Right renal pelvis (tissue), 4 donors: ENCODE measurements around the gene ABHD8. TPM values are rescaled to one million over a fixed set of nuclear protein-coding genes. Genes with fewer than 3 reads are reported as not detected.
A peak's percentile ranks its signal among the peaks of the same experiment; 100 is the strongest.
"Not testable (repeated sequence)": the region's sequence is repeated elsewhere in the genome, so short reads cannot be mapped to it uniquely, and the experiment has no call there.

Source experiments
- DNase-seq, 4 donors: peaks; one replicate each; pipeline ENCODE4 v3.0.0-alpha.2; 2013; ENCODE audit warnings: low read depth in 4 of 4, low spot score in 3 of 4, missing footprints in 1 of 4
- polyA plus RNA-seq, 4 donors: library from polyadenylated mRNA; unstranded; fragments of 120-200 nt; gene quantifications; one replicate each; pipeline ENCODE4 v1.2.1, GENCODE V29; 2013; ENCODE audit not compliant: insufficient read length in 4 of 4

The ABHD8 gene
- polyA plus RNA-seq, 4 donors, result 7.6 to 14.2 (median 8.3) TPM

GRCh38 chr19:17300992-17301619 lies 2.1 kb downstream of the ABHD8 start:
- DNase-seq, result no peak

GRCh38 chr19:17296976-17297375 lies 6.2 kb downstream of the ABHD8 start:
- no peak for DNase-seq

- DNase-seq, result no peak
Observed at GRCh38 chr19:17296273-17296672, 7.0 kb downstream of the ABHD8 start.

GRCh38 chr19:17295551-17295950 lies 7.7 kb downstream of the ABHD8 start:
- not testable (repeated sequence) for DNase-seq

DNA sequence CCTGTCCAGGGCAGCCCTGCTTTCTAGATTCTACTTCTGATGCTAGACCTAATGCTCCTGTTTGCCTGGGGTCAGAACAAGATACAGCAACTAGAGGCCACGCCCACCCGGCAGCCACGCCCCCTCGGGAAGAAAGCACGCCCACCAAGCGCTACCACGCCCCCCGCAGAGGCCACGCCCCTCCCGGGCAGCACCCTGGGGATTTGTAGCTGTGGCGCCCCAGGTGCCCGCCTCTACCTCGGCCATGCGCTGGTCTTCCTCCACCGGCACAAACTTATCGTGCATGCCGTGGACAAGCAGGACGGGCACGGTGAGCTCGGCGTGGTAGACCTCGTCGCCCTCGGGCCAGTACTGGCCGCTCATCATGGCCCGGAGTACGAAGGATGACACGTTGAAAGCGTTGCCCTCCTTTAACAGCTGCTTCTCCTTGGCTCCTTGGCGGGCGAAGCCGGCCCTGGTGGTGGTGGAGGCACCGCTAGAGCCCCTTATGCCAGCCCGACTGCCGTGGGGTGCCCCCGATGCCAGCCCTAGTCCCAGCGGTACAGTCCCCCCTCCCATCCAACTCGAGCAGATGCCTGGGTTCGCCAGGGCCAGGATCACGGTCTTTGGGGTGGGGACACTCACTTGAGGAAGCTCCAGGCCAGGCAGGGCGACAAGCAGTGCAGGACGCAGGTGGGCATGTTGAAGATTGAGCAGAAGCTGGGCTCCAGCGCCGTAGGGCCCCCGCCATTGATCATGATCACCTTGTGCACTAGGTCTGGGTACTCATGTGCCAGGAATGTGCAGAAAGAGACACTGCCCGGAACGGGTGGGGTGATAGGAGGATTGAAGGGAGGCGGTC lies 9.0 kb downstream of the ABHD8 start:
- no peak for DNase-seq

DNA sequence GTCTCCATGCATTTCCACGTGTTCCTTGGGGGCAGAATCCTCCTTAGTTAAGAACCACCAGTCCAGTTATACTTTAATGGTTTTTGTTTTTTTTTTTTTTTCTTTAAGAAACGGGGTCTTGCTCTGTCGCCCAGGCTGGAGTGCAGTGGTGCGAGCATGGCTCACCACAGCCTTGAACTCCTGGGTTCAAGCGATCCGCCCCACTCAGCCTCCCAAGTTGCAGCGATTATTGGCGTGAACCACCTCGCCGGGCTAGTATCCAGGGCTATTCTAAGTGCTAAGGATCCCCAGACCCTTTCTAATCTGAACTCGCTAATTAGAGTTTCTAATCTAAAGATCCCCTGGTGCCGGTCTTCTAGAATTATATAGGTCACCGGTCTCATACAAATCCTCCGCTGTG lies 9.6 kb downstream of the ABHD8 start:
- no peak for DNase-seq

- peak; percentile 64 to 68 (median 65) for DNase-seq
Observed at GRCh38 chr19:17292301-17293074, 10.7 kb downstream of the ABHD8 start.

- peak in 2 of 4 donors; percentile 42 to 53 for DNase-seq
Observed at GRCh38 chr19:17289489-17289888, 13.7 kb downstream of the ABHD8 start.

DNA sequence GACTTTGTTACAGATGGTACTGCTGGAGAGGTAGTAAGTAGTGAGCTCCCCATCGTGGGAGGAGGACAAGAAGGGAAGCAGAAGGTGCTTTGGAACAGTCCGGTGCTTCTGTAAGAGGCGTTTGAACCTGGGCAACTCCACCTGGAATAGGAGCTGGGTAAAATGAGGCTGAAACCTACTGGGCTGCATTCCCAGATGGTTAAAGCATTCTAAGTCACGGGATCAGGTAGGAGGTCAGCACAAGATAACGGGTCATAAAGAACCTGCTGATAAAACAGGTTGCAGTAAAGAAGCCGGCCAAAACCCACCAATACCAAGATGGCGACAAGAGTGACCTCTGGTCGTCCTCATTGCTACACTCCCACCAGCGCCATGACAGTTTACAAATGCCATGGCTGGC lies 16.5 kb downstream of the ABHD8 start:
- DNase-seq, result no peak

DNA sequence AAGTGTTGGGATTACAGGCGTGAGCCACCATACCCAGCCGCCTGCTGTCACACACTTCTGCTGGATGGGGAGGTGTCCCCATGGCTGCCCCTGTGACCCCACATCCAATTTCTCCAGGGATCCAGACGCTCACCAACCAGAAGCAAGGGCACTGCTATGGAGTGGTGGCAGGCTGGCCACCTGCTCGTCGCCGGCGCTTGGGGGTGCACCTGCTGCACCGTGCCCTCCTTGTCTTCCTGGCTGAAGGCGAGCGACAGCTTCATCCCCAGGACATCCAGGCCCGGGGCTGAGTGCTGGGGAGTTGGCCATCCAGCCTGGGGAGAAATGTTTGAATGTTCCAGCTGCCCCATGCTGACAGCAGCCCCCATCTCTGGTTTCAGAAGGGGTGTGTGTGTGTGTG lies 17.0 kb downstream of the ABHD8 start:
- no peak for DNase-seq

DNA sequence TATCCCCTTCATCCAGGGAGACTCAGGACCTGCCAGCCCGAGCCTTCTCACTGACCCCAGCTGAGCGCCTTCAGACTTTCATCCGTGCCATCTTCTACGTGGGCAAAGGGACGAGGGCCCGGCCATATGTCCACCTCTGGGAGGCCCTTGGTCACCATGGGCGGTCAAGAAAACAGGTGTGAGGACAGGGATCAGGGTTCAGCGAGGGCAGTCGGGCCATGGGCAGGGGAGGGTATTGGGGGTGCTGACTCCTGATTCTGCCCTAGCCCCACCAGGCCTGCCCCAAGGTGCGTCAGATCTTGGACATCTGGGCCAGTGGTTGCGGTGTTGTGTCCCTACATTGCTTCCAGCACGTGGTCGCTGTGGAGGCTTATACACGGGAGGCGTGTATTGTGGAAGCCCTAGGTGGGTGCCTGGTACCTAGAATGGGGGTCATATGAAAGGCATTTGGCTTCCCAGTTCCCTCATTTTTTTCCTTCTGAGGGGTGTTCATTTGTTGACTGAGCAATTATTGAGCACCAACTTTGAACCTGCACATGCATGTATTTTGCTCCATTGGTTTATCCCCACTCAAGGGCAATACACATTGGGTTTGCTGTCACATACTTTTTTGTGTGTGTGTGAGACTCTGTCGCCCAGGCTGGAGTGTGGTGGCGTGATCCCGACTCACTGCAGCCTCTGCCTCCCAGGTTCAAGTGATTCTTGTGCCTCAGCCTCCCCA lies 17.6 kb downstream of the ABHD8 start:
- no peak for DNase-seq

DNA sequence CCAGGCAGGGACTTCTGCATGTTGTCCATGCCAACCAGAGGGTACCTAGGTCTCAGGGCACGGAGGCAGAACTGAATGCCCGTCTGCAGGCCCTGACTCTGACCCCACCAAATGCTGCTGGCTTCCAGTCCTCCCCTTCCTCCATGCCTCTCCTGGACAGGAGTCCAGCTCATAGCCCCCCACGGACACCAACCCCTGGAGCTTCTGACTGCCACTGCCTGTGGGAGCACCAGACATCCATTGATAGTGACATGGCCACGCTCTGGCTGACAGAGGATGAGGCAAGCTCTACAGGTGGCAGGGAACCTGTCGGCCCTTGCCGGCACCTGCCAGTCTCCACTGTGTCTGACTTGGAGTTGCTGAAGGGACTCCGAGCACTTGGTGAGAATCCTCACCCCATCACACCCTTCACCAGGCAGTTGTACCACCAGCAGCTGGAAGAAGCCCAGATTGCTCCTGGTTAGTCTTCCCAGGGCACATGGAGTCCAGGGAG lies 19.7 kb downstream of the ABHD8 start:
- DNase-seq, result no peak

GRCh38 chr19:17282488-17283125 lies 20.6 kb downstream of the ABHD8 start:
- DNase-seq, result peak; percentile 54 to 73 (median 66)

DNA sequence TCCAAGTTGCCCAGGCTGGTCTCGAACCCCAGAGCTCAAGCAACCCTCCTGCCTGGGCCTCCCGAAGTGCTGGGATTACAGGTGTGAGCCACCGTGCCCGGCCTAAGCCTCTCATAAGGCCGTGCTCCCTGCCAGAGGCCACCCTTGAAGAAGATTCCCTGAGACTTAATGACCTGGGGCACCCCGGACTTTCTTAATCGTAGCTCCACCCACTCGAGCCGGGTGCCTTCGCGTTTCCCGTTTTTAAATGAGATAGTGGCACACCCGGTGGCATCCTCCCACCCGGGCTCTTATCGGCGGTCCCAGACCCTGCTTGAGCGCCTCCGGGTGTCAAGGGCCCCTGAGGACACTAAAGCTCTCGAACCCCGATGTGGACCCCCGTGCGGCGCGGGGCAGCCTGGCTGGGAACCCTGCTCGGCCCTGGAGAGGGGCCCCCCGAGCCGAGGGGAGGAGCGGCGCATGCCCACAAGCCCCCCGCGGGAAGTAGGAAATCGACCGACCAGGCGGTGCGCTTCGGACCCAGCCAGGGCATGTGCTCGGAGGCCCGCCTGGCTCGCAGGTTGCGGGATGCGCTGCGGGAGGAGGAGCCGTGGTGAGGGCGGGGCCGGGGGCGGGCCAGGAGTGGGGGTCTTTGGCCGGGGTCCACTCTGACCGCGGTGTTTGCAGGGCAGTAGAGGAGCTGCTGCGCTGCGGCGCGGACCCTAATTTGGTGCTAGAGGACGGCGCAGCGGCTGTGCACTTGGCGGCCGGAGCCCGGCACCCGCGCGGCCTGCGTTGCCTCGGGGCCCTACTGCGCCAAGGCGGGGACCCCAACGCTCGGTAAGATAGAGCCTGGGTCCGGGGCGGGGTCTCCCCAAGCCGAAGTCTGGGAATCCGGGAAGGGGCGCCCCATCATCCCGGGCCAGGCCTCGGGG lies 21.6 kb downstream of the ABHD8 start, which contains the start of gene ANKLE1:
Gene ANKLE1, plus strand, starts transcription at position 511 of the 914 bp plus-strand sequence. Its CDS starts 20 bp downstream, at position 531.
- DNase-seq, result no peak

GRCh38 chr19:17279436-17279835 lies 23.8 kb downstream of the ABHD8 start:
- DNase-seq, result no peak

- DNase-seq, result no peak
Observed at GRCh38 chr19:17275441-17276175, 27.6 kb downstream of the ABHD8 start.

- DNase-seq, result not testable (repeated sequence)
Observed at GRCh38 chr19:17274892-17275291, 28.3 kb downstream of the ABHD8 start.

- no peak for DNase-seq
Observed at GRCh38 chr19:17268754-17269153, 34.5 kb downstream of the ABHD8 start.
